GM23338 (cell line): ENCODE data around the gene SRA1. TPM values are rescaled to one million over a fixed set of nuclear protein-coding genes. Genes with fewer than 3 reads are reported as not detected.

ENCODE experiments used
- ATAC-seq: fragments of 200-7000 bp; cut with Tn5 transposase; 3 replicates; pipeline ENCODE4 v1.9.1; 2020
- DNase-seq: peaks from one replicate; pipeline ENCODE4 v3.0.0-alpha.2; 2015; ENCODE audit warnings: low spot score
- H2AFZ ChIP-seq: fragments of 200-600 bp; sonication (generic); 2 replicates; pipeline ENCODE4 v1.8.0; 2016; ENCODE audit warnings: antibody characterized with exemption, mild to moderate bottlenecking, moderate library complexity
- H3F3A ChIP-seq: fragments of 200-600 bp; sonication (generic); replicated peaks from 2 replicates; pipeline ENCODE4 v1.8.0; 2017; ENCODE audit warnings: antibody characterized with exemption, mixed run types, low read depth
- H3K27ac ChIP-seq: fragments of 200-600 bp; sonication (generic); 2 replicates; pipeline ENCODE4 v1.6.1; 2016; ENCODE audit warnings: low read depth
- H3K27me3 ChIP-seq: fragments of 200-600 bp; sonication (generic); 2 replicates; pipeline ENCODE4 v1.8.0; 2016; ENCODE audit warnings: mild to moderate bottlenecking, mixed run types, moderate library complexity; ENCODE audit not compliant: insufficient read depth
- H3K36me3 ChIP-seq: fragments of 200-600 bp; sonication (generic); 2 replicates; pipeline ENCODE4 v1.8.0; 2016; ENCODE audit warnings: mild to moderate bottlenecking; ENCODE audit not compliant: insufficient read depth
- H3K4me1 ChIP-seq: fragments of 200-600 bp; sonication (generic); 2 replicates; pipeline ENCODE4 v1.8.0; 2016; ENCODE audit warnings: mild to moderate bottlenecking, moderate library complexity; ENCODE audit not compliant: insufficient read depth
- H3K4me2 ChIP-seq: fragments of 200-600 bp; sonication (generic); 2 replicates; pipeline ENCODE4 v1.7.1; 2017; ENCODE audit warnings: mixed run types
- H3K4me3 ChIP-seq: fragments of 200-600 bp; sonication (generic); 2 replicates; pipeline ENCODE4 v1.6.1; 2016; ENCODE audit warnings: mixed run types
- H3K79me2 ChIP-seq: fragments of 200-600 bp; sonication (generic); replicated peaks from 2 replicates; pipeline ENCODE4 v1.8.0; 2017; ENCODE audit warnings: mild to moderate bottlenecking; ENCODE audit not compliant: insufficient read depth
- H3K9me2 ChIP-seq: fragments of 200-600 bp; sonication (generic); 2 replicates; pipeline ENCODE4 v1.8.0; 2017; ENCODE audit not compliant: insufficient read depth
- H4K20me1 ChIP-seq: fragments of 200-600 bp; sonication (generic); replicated peaks from 2 replicates; pipeline ENCODE4 v1.8.0; 2017; ENCODE audit warnings: mild to moderate bottlenecking; ENCODE audit not compliant: insufficient read depth
- H3K27ac Mint-ChIP-seq: 2 replicates; pipeline ENCODE4 v1.8.0; 2020; ENCODE audit warnings: inconsistent platforms, mild to moderate bottlenecking, moderate library complexity, mixed read lengths
- H3K27me3 Mint-ChIP-seq: 3 replicates; pipeline ENCODE4 v1.8.0; 2022; ENCODE audit warnings: low read depth, mild to moderate bottlenecking, moderate library complexity, mixed read lengths, inconsistent platforms; ENCODE audit not compliant: insufficient read depth, poor library complexity
- H3K36me3 Mint-ChIP-seq: 3 replicates; pipeline ENCODE4 v1.8.0; 2021; ENCODE audit warnings: low read depth, mild to moderate bottlenecking, inconsistent platforms, moderate library complexity, mixed read lengths
- H3K4me1 Mint-ChIP-seq: 3 replicates; pipeline ENCODE4 v1.8.0; 2020; ENCODE audit warnings: mild to moderate bottlenecking, inconsistent platforms, mixed read lengths
- H3K4me3 Mint-ChIP-seq: 3 replicates; pipeline ENCODE4 v1.8.0; 2021; ENCODE audit warnings: moderate library complexity, mild to moderate bottlenecking, inconsistent platforms, mixed read lengths
- H3K9me3 Mint-ChIP-seq: 3 replicates; pipeline ENCODE4 v1.8.0; 2020; ENCODE audit warnings: moderate library complexity, mild to moderate bottlenecking, inconsistent platforms, mixed read lengths
- CREB1 ChIP-seq: fragments of 250-450 bp; sonication (Bioruptor Pico); IDR thresholded peaks from 2 replicates; pipeline ENCODE4 v1.5.0; 2020; ENCODE audit warnings: low read depth, mild to moderate bottlenecking, moderate library complexity
- ETS1 ChIP-seq: IDR thresholded peaks from 2 replicates; pipeline ENCODE4 v1.6.1; 2016; ENCODE audit warnings: antibody characterized with exemption
- POLR2AphosphoS5 ChIP-seq: IDR thresholded peaks from 2 replicates; pipeline ENCODE4 v1.6.1; 2016; ENCODE audit warnings: antibody characterized with exemption, low read depth
- STAT1 ChIP-seq: IDR thresholded peaks from one replicate; pipeline ENCODE4 v1.6.1; 2016; ENCODE audit warnings: antibody characterized with exemption; ENCODE audit not compliant: unreplicated experiment
- ZNF331 ChIP-seq: fragments of 250-450 bp; sonication (Bioruptor Pico); IDR thresholded peaks from 2 replicates; pipeline ENCODE4 v1.5.0; 2020; ENCODE audit warnings: low read depth, mild to moderate bottlenecking, moderate library complexity
- ZNF462 ChIP-seq: fragments of 250-450 bp; sonication (Bioruptor Pico); IDR thresholded peaks from 2 replicates; pipeline ENCODE4 v1.5.0; 2020; ENCODE audit warnings: mild to moderate bottlenecking, moderate library complexity
- long read RNA-seq: library from polyadenylated mRNA; unstranded; transcript quantifications from one replicate; pipeline ENCODE4 v2.0.0, GENCODE V29; 2020; ENCODE audit not compliant: unreplicated experiment
- polyA plus RNA-seq: library from polyadenylated mRNA; unstranded; fragments of >200 nt; fragmentation: Nextera tagmentation; extraction: Ambion mirVana; gene quantifications from 2 replicates; pipeline ENCODE4 v1.2.1, GENCODE V29; 2016
- total RNA-seq: library from RNA; depleted of rRNA; stranded (reverse); fragments of >200 nt; shearing (Covaris generic); gene quantifications from 2 replicates; pipeline ENCODE4 v1.2.3, GENCODE V29; 2014; rRNA removed

SRA1 gene
- total RNA-seq, result 29.7 and 38.4 TPM in 2 replicates
- polyA plus RNA-seq, result 67.2 and 74.7 TPM in 2 replicates
- long read RNA-seq, transcript SRA1-205 (4 exons, 1,466 nt), result minor isoform, 24 of 86 reads
- long read RNA-seq, transcript SRA1-201 (5 exons, 2,107 nt), result major isoform, 57 of 86 reads
- long read RNA-seq, partial matches to known transcripts, result 1 of 86 reads
- long read RNA-seq, other reads (novel, unspliced or antisense), result 3 of 86 reads

DNA sequence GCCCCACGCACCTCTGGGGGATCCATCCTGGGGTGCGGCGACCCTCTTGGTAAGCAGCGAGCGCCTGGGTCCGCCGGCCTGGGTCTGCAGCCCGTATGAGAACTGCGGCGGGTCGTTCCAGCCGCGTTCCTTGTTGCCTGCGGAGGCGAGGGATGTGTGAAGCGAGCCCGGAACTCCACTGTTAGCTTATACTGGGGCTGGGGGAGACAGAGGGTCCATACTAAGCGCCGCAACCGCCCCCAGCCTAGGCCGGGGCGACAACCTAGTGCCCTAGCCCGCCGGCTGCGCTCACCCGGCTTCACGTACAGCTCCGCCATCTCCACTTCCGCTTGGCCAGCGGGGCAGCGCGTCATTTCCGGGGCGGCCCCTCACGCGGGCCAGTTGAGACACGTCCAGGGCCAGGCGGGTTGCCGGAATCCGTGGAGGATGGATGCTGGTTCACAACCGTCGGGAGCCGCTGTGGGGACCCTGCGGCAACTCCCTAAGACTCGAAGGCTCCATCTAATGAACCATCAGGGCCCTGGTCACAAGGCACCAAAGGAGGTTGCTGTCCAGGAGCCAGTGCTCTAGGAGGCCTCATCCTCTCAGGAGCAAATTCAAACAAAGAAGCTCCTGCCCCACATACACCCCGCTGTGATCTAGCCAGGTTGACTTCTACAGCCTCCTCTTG is at the start of gene SRA1:
Gene SRA1, minus strand, starts transcription at position 338 of the 670 bp plus-strand sequence. Its CDS starts 21 bp downstream, at position 317.
- peak within 1 kb of the TSS; percentile 53 for H2AFZ ChIP-seq

More for the DNA sequence above, at the start of gene SRA1:
- Histone ChIP-seq H3K4me3 (peak within 1 kb of the TSS; percentile 80), H3K79me2 (peaks cover 46% of the 10 kb centered on the region), H4K20me1 (peaks cover under 1% of the 10 kb centered on the region; the same call in 1 of the 2 replicates), H3K27ac (peak within 1 kb of the TSS; percentile 93), H3F3A (0 out of 2 replicates have a peak, but pooled peaks cover 2% of the 10 kb centered on the region), H3K9me2 (no peaks in the 10 kb centered on the region; the same call in 1 of the 2 replicates), H3K4me2 (peak within 1 kb of the TSS; percentile 85), H3K4me1 (peaks cover 18% of the 10 kb centered on the region), H3K27me3 (no peaks in the 10 kb centered on the region), H3K36me3 (0 out of 2 replicates have a peak, but pooled peaks cover under 1% of the 10 kb centered on the region)
- Mint-ChIP-seq H3K27ac (peak within 1 kb of the TSS; percentile 93), H3K9me3 (no peaks in the 10 kb centered on the region; the same call in 2 of the 3 replicates), H3K27me3 (peaks cover 17% of the 10 kb centered on the region), H3K4me1 (peaks cover 21% of the 10 kb centered on the region), H3K4me3 (peak within 1 kb of the TSS; percentile 80), H3K36me3 (peaks cover 22% of the 10 kb centered on the region)
- DNase-seq (peak; percentile 95), ATAC-seq (peak; percentile 97)
- TF ChIP-seq CREB1 (CRISPR knock-in tag), result peak; percentile 91
- TF ChIP-seq STAT1, result no peak
- TF ChIP-seq ZNF462 (CRISPR knock-in tag), result peak; percentile 11; the same call in 1 of the 2 replicates
- peak; percentile 97 for TF ChIP-seq POLR2AphosphoS5
- no peak for TF ChIP-seq ZNF331 (CRISPR knock-in tag)
- peak; percentile 83 for TF ChIP-seq ETS1
